Measurements from ENCODE around the gene TNS1.
A peak's percentile ranks its signal among the peaks of the same experiment; 100 is the strongest.

The TNS1 gene

DNA sequence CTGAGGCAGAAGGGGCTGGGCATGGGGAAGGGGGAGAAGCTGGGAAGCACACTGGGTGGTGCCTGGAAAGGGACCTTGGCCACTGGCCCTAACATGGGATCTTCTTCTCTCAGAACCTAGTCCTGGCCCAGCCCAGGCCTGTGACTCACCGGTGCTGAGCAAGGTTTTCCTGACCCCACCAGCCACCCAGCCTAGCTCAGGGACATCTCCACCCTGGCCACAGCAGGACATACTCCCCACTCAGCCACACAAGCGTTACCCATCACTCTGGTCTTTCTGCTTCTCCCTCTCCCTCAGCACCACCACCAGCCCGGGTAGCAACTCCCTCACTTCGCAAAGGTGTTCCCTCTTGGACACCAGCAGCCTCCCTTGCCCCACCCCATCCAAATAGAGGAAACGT is 22.8 kb downstream of the TNS1 start:
- no peak for DNase-seq (ENCODE audit: low read depth)

DNA sequence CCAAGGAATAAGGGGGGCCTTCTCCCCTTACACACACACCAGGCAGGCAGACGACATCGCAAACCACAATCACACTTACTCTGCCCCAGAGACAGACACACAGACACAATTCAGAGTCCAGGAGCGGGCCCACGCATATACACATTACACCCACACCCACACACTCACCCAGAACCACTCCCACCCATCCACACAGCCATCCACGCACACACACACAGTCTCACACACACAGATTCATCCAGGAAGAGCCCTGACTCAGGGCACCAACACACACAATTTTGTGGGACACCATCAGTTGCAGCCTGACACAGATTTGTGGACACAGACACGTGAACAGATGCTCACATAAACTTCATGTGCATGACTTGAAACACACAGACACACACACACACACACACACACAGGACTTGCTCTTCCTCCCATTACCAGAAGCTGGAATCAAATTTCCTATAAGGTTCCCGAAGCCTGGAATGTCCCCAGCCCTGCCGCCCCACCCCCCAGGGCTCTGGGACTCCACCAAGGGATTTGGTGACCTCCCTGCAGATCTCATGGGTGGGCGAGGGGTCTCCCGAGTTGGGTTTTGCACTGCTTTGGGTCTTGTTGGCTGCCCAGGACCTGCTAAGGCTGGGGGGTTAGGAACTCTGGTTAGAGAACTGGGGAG is 23.5 kb downstream of the TNS1 start:
- no peak for DNase-seq (ENCODE audit: low read depth)

DNA sequence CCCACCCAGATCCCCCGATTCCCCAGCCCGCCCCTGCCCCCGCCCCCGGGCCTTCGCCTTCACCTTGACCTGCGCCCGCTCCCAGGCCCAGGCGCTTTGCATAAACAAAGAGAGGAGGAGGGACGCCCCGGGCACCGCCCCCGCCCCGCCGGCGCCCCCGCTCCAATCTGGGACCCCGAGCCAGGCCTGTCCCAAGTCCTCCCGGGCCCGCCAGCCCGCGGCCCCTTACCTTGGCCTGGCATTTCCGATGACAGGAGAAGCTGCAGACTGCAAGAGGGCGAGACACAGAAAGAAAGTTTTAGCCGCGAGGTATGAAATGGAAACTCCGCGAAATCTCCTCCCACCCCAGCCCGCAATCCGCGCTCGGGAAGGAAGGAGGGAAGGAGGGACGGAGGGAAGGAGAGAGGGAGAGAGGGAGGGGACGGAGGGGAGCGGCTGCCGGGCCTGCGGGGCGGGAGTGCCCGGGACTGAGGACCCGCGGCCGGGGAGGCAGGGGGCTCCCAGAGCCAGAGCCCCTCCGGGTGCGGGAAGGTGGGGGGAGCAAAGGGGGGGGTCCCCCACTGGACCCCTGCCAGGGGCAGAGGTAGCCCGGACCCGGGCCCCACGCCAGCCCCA is 24.2 kb downstream of the TNS1 start:
- peak; percentile 42 for DNase-seq (ENCODE audit: low read depth)

DNA sequence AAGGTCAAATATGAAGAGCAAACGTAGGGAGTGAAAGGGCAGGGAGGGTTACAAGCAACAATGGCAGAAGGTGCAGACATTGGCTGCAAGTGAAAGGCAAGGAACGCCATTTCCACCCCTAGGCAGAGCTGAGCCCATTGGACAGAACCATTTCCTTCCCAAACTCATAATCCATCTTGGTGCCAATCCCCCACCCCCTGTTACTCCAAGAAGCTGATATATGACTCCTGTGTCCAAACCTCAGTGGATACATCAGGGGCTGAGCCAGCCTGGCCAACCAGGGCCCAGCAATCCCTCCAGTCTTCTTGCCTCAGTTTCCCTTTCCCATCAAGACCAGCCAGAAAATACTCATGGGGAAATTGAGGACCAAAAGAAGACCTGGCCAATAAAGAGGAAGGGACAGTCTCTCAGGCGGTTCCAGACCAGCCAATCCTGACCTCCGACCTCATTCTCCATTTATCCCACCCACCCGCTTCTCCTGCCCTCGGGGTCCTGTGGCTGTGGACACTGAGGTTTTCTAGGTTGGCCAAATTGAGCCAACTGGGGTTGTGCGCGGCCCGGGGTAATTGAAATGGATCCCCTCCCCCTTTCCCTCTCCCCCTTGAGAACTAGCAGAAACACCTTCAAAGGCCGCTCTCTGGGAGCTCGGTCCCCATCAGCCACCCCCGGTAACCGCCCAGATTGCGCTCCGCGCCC is 24.8 kb downstream of the TNS1 start:
- no peak for DNase-seq (ENCODE audit: low read depth)

DNA sequence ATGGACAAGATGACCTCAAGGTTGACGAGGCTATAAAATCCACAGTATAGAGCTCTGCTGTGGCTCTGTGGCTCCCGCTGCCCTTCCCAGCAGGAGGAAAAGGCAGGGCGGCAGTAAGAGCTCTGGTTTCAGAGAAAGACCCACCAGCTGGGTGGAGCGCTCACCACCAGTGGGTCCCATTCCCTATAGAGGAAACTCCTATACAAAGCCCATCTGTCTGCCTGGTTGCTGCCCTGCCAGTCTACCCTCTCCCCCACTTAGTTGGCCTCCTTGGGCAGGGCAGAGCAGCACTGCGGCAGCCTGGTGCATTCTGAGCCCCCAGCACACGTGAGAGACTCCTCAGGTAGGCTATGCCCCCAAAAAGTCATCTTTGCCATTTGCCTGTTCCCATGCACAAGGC is 26.5 kb downstream of the TNS1 start:
- DNase-seq (ENCODE audit: low read depth), result no peak

DNA sequence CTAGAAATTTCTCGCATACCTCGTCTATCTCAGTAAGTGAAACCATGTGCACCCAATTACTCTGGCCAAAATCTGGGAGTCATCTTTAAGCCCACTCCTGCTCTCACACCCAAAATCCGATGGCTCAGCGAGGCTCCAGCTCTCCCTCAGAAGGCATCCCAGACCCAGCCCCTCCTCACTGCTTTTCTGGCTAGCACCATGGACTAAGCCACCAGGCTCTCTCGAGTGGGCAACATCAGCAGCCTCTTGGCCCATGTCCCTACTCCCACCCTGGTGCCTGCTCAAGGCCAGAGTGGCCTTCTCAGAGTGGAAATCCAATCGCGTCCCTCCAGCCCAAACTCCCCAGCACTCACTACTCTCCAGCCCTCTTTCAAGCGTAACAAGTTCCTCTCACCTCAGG is 27.2 kb downstream of the TNS1 start:
- DNase-seq (ENCODE audit: low read depth), result no peak

DNA sequence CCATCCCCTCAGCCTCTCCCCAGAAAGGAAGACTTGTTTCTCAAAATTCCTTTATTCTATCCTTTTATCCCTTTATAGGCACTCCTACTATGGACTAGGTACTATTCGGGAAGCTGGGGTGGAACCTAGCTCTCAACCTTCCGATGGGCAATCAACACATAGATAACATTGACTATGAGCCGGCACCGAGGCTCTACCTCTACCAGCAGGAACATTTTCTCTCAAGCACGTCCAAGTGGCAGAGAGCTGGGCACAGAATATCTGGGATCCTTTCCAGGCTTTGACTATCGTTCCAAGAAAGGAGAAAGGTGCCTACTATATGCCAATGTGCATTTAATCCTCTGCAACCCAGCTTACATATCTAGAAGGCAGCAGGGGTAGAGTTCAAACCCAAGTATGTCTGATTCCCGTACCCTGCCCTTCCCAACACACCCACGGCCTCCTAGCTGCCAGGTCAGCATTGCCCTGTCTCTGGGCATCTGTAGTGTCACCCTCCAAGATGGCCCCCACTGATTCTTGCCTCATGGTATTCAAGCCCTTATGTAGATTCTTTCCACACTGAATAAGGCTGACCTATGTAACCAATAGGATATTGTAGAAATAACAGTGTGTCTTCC is 28.3 kb downstream of the TNS1 start:
- DNase-seq (ENCODE audit: low read depth), result no peak

DNA sequence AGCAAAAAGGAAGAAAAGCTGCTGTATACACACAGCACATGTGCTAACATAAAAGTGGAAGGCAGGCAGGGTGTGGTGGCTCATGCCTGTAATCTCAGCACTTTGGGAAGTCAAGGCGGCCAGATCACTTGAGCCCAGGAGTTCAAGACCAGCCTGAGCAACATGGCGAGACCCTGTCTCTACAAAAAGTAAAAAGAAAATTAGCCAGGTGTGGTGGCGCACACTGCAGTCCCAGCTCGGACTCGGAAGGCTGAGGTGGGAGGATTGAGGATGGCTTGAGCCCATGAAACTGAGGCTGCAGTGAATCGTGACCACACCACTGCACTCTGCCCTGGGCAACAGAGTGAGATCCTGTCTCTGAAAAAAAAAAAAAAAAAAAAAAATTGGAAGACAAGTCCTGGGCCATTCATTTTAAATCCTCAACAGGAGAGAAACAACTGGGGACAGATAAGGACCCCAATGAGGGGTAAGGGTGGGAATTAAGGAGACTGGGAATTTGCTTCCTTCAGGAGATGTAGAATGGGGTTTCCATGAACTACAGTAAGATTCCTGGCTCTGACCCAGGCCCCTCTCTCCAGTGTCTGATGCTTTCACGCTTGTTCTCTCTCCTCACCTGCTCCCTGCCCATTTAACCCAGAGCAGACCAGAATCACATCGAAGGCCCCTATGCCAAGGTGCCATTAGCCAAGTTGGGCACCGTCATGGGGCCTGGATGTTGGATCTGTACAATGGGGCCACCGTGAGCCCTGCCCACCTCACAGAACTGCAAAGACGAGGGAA is 29.6 kb downstream of the TNS1 start:
- DNase-seq (ENCODE audit: low read depth), result no peak

DNA sequence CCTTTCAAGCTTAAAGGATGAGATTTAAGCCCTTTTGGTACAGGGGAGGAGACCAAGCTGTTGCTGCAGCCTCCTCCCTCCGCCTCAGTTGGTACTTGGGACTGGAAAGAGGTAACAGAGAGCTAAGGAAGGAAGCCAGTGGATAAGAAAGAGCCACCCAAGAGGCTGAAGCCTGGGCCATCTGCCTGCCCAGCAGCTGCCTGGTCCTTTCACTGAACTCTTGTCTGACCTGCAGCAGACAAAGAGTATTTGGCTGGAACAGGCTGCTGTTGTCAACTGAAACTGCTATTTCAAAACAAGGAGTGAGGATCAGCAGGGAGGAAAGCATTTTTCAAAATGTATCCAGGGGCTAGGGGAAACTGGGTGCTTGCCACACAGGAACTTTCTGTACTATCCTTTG is 30.3 kb downstream of the TNS1 start:
- no peak for DNase-seq (ENCODE audit: low read depth)

DNA sequence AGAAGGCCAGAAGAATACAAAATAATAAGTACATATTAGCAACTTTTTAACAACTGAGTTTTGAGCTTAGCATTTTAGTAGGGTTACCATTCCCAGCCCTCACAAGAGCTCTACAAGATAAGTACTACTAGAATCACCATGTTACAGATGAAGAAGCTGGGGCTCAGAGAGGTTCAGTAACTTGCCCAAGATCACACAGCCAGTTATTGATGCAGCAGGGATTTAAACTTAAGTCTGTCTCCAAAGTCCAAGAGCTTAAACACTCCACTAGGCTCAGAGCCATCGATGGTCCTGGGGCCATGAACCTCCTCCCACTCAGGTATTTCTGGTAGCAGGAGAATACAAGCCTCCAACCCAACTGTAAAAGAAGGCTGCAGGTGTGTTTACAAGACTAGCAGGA is 30.8 kb downstream of the TNS1 start:
- DNase-seq (ENCODE audit: low read depth), result no peak

DNA sequence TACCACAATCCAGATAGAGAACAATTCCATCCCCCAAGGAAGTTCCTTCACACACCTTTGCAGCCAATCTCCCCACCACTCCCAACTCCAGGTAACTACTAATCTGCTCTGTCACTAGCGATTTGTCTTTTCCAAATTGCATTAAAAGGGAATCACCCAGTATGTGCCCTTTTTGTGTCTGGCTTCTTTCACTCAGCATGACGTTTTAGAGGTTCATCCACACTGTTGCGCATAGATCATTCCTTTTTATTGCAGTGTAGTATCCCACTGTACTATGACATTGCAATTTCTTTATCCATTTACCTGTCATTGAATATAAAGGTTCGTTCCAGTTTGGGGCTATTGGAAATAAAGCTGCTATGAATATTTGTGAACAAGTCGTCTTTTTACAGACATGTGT is 31.6 kb downstream of the TNS1 start:
- DNase-seq (ENCODE audit: low read depth), result no peak

DNA sequence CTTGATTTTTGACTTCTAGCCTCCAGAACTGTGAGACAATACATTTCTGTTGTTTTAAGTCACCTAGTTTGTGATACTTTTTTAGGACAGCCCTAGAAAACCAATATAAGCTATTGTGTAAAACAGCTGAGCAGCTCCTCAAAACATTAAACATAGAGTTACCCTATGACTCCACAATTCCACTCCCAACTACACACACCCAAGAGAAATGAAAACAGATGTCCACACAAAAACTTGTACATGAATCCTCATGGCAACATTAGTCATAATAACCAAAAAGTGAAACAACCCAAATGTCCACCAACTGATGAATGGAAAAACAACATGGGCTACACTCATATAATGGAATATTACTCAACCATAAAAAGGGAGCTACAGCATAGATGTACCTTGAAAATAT is 32.6 kb downstream of the TNS1 start:
- no peak for DNase-seq (ENCODE audit: low read depth)

DNA sequence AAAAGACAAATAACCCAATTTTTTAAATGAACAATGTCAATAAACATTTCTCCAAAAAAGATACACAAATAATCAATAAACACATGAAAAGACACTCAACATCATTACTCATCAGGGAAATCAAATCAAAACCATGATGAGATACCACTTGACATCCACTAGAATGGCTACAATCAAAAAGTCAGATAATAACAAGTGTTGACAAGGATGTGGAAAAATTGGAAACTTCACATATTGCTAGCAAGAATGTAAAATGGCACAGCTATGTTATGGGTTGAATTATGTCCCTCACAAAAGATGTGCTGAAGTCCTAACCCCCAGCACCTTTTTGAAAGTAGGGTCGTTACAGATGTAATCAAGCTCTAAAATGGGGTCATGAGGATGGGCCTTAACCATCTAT is 33.2 kb downstream of the TNS1 start:
- no peak for DNase-seq (ENCODE audit: low read depth)

DNA sequence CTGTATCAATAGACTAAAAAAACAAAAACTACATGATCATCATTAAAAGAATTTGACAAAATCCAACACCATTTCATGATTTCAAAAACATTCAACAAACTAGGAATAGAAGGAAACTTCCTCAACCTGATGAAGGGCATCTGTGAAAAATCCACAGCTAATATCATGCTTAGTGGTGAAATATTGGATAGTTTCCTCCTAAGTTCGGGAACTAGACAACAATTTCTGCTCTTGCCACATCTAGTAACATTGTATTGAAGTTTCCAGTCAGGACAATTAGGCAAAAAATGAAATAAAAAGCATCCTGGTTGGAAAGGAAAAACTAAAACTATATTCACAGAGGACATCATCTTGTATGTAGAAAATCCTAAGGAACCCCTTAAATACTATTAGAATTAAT is 34.8 kb downstream of the TNS1 start:
- DNase-seq (ENCODE audit: low read depth), result no peak

DNA sequence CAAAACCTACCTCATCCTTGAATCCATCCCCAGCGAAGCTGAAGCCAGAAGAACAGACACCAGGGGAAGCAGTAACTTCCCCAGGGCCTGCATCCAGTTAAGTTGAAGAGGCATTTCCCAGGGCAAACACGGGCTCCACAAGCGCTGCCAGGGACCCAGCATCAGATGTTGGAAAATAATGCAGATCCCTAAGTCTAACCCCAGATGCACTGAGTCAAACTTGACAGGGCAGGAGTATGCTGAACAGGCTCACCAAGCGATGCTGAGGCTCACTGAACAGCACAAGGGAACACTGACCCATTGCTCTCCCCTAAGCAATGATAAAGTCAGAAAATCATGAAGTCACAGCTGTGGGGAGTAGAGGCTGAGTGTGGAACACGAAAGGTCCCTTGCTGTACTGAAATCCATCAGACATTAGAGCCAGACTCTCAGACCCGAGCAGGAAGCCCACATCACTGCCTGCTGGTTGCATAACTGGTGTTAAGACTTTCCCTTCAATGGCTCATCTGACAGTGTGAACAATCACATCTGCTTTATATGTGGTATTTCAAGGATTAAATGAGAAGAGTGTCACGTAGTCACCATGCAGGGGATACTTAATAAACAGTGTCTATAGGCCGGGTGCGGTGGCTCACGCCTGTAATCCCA is 36.2 kb downstream of the TNS1 start:
- DNase-seq (ENCODE audit: low read depth), result peak; percentile 83

DNA sequence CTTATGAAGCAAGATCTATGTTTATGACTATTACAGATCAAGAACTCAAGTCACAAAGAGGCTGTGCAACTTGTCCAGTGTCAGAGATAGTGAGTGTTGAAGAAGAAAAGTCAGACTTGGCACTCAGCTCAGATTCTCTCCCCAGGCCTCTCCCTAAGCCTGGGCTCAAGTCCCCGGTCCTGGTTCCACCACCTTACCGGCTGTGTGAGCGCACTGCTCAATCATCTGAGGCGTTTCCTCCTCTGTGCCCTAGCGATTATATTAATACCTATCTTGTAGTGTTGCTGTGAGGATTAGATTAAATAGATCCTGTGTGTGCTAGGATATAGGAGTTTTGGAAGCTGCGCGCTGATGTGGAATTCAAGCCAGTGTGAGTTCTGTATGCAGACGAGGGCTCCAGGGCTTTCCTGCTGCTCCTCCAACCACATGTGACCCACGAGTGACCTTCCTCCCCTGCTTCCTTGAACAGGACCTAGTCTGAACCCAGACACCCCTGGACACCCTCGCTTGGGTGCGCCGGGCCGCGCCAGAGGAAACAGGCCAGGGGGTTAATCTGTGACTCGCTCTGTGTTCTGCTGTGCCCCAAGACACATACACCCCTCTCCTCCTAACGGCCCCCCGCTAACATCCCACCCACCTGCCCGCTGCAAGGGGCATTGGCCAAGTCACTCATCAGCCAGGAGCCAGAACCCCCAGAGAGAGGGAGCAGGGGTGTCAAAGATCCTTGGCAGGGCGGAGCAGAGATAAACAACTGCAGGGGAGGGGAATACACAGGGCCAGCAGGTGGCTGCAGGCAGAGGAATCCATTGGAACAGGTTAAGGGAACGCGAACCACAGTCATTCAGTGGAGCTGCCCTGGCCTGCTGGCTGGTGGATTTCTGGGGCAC is 38.3 kb downstream of the TNS1 start:
- DNase-seq (ENCODE audit: low read depth), result peak; percentile 63

DNA sequence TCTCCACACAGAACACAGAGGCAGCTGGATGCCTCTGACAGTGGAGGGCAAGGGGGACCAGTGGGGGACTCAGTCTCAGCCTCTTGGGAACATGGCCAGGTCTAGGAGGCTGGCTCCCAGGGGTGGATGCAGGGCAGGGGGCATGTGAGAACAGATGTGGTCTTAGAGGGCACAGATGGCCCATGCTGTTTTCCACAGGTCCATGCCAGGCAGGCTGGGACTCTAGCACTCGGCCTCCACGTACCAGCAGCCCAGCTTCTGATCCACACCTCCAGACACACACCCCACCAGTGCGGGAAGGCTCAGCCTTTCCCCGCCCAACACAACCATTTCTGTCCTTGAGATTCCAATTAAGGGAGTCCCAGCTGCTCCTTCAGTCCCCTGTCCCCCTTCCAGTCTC is 42.4 kb downstream of the TNS1 start:
- DNase-seq (ENCODE audit: low read depth), result no peak

DNA sequence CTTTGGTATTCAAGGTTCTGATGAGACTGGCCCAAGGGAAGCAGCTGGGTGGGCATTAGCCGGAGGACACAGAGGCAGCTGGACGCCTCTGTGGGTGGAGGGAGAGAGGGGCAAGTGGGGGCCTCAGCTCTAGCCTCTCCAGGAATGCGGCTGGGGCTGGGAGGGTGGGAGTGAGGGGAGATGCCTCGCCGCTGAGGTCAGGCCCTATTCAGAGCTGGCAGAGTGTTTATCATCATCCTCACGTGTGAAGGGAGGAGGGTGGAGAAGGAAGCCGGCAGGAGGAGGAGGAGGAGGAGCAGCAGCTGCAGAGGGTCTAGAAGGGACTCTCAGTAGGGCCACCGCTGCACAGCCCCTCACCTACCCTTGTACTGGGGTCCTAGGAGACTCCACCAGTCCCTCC is 43.1 kb downstream of the TNS1 start:
- no peak for DNase-seq (ENCODE audit: low read depth)

DNA sequence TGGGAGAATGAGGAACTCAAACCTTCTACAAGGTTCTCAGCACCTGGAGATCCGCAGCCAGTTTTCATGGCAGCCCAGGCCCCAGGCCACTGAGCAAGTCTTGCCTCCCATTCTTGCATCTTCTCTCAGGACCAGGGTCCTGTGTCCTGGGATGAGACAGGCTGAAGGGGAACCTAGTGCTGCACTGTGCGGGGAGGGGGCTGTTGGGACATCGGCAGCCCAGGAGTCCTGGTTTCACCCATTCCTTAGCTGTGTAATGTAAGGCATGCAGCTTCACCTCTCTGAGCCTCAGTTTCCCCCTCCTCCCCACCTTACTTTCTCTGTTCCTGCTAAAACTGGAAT is 43.9 kb downstream of the TNS1 start:
- DNase-seq (ENCODE audit: low read depth), result no peak

DNA sequence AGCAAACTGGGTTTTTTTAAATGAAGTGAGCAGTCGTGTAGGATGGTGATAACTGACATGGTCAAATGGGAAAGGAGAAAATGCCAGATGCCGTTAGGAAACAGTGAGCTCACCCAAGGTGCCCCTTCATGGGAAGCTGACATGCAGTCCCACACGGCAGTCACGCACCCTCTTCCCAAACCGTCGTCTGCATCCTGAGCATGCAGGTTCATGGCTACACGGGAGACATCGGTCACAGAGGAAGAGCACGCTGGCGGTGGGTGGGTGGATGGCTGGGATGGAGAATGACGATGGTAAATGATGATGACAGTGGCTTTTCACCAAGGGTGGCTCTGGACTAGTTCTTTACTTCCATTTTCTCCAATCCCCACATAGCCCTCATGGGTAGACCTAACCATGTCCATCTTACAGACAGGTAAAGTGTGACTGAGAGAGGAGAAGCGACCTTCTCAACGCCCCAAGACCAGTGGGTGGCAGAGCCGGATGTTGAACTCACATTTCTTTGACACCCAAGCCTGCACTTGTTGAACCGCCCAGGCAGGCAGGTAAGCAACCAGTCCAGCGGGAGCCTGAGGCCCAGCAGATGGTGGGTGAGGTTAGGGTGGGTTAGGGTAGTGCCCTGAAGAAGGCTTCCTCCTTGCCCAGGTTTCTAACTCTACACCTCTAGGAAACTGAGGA is 44.5 kb downstream of the TNS1 start:
- no peak for DNase-seq (ENCODE audit: low read depth)

All from iris pigment epithelial cell (primary cell).